Right lobe of liver (tissue), 4 donors: ENCODE results near the gene MC5R.

ENCODE experiments used
- POLR2A ChIP-seq: fragments of 450-650 bp; IDR thresholded peaks from one replicate; pipeline ENCODE4 v1.6.1; 2017; ENCODE audit warnings: antibody characterized with exemption, mild to moderate bottlenecking
- TF ChIP-seq, protein P1 (sequence below), 4 donors: fragments of 200-600 bp in 3 of 4; fragments of 450-650 bp in 1 of 4; IDR thresholded peaks; one replicate each; pipeline versions ENCODE4 v1.5.1 to v1.8.0; 2016 to 2022; ENCODE audit warnings: antibody characterized with exemption in 4 of 4, mild to moderate bottlenecking in 2 of 4
- donor health status: DM: no; HTN: no; CAD: no.
- donor health status: DM: no; HTN: no; CAD: no.
- donor health status: DM: no; HTN: yes; CAD: no.

DNA sequence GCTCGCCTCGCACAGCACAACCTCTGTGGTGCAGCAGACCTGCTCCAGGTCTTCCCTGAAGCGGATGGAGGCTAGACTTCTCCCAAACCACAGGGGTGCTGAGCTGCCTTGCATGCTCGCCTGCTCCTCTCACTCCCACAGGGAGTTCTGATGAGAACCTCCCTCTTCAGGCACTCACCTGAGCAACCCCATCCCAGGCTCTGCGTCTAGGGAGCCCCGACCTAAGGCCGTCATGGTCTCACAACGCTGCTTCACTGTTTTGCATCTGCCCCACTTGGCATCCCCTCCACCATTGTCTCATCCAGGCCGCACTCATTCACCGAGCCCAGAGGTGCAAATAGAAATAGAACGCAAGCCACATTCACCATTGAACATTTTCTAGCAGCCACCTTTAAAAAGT, 24.6 kb upstream of the MC5R start:
- TF ChIP-seq, protein P1, sequence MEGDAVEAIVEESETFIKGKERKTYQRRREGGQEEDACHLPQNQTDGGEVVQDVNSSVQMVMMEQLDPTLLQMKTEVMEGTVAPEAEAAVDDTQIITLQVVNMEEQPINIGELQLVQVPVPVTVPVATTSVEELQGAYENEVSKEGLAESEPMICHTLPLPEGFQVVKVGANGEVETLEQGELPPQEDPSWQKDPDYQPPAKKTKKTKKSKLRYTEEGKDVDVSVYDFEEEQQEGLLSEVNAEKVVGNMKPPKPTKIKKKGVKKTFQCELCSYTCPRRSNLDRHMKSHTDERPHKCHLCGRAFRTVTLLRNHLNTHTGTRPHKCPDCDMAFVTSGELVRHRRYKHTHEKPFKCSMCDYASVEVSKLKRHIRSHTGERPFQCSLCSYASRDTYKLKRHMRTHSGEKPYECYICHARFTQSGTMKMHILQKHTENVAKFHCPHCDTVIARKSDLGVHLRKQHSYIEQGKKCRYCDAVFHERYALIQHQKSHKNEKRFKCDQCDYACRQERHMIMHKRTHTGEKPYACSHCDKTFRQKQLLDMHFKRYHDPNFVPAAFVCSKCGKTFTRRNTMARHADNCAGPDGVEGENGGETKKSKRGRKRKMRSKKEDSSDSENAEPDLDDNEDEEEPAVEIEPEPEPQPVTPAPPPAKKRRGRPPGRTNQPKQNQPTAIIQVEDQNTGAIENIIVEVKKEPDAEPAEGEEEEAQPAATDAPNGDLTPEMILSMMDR (IDR thresholded peaks at IDR 0.05): no peak
- TF ChIP-seq POLR2A: no peak
